GM19025 (cell line): ENCODE measurements around the gene KLF16.
"Not testable (repeated sequence)": the region's sequence is repeated elsewhere in the genome, so short reads cannot be mapped to it uniquely, and the experiment has no call there.

ENCODE experiments used
- ATAC-seq: cut with Tn5 transposase; IDR thresholded peaks from one replicate; pipeline ENCODE4 v1.9.1; 2021; ENCODE audit warnings: mild to moderate bottlenecking, low read depth, moderate library complexity; ENCODE audit not compliant: unreplicated experiment

Gene KLF16

DNA sequence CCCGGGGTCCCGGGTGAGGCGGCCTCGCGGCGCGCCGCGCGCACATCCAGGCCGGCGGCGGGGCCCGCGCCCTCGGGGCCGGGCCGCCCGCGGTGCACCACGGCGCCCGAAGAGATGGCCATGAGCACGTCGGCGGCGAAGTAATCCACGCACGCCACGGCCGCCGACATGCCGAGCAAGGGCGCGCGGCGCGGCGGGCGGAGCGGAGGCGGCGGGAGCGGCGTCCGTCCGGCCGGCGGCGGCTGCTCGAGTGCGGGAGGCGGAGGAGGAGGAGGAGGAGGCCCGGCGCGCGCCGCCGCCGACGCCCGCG lies at the start of gene KLF16:
TSS of gene KLF16 (minus strand) at position 252 of the 310 bp plus-strand sequence. CDS start at position 170, 82 bp downstream.
- no peak for ATAC-seq

DNA sequence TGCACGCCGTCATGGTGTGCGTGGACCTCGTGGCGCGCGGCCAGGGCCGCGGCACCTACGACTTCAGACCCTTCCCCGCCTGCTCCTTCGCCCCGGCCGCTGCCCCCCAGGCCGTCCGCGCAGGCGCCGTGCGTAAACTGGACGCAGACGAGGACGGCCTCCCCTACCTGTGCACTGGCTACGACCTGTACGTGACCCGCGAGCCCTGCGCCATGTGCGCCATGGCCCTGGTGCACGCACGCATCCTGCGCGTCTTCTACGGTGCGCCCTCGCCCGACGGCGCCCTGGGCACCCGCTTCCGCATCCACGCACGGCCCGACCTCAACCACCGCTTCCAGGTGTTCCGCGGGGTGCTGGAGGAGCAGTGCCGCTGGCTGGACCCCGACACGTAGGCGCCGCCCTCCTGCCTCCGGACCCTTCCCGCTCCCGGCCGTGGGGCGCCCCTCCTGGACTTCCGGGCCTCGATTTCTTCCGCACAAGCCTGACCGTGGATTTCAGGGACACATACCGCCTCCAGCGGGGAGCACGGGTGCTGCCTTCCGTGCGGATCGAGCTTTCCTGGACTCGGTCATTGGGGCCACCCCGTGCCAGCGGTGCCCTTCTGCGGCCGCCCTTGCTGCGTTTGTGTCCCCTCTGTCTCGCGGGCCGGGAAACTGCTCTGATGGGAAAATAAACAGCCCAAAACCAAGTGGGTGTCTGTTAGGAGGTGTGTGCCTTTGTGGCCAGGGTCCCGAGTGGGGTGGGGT lies 49.6 kb upstream of the KLF16 start:
- no peak for ATAC-seq

DNA sequence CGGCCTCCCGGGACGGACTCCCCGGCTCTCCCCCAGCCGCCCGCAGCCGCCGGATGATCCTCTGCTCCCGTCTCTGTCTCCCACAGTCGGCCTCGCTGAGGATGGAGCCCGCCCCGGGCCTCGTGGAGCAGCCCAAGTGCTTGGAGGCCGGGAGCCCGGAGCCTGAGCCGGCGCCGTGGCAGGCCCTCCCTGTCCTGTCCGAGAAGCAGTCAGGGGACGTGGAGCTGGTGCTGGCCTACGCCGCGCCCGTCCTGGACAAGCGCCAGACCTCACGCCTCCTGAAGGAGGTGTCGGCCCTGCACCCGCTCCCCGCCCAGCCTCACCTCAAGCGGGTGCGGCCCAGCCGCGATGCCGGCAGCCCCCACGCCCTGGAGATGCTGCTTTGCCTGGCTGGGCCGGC lies 48.6 kb upstream of the KLF16 start:
- ATAC-seq, result no peak

DNA sequence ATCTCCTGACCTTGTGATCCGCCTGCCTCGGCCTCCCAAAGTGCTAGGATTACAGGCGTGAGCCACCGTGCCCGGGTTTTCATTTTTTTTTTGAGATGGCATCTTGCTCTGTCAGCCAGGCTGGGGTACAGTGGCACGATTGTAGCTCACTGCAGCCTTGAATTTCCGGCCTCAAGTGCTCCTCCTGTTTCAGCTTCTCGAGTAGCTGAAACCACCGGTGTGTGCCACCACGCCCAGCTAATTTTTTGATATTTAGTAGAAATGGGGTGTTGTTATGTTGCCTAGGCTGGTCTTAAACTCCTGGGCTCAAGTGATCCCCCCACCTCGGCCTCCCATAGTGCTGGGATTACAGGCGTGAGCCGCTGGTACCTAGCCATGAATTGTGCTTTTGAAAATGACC lies 47.7 kb upstream of the KLF16 start:
- no peak for ATAC-seq

DNA sequence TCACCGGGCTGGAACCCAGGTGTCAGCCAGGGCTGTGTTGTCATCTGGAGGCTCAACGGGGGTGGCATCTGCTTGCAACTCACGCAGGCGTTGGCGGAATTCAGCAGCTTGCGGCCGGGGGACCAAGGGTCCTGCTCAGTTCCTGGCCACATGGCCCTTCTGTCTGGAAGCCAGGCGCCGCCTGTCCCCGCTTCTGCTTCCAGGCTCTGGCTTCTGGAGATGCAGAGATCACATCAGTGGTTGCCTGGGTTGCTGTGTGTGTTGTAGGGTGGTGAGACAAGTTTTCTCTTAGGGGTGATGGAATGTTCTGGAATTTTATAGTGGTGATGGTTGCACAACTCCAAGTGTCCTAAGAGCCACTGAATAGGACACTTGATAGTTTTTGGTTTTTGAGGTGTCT lies 46.8 kb upstream of the KLF16 start:
- no peak for ATAC-seq

DNA sequence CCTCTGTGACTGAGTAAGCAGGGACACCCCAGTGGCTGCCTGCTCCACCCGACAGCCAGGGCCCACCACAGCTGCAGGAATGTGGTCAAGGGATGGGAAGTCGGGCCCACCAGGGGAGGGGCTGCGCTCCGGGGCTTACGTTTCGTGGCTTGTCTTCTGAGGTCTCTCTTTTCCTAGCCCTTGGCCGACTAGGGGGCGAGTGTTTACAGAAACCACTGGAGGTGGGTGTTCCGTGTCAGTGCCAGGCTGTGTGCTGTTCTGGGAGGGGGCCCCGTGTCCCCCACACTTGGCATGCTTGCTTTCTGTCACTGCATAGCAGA lies 46.3 kb upstream of the KLF16 start:
- ATAC-seq, result no peak

DNA sequence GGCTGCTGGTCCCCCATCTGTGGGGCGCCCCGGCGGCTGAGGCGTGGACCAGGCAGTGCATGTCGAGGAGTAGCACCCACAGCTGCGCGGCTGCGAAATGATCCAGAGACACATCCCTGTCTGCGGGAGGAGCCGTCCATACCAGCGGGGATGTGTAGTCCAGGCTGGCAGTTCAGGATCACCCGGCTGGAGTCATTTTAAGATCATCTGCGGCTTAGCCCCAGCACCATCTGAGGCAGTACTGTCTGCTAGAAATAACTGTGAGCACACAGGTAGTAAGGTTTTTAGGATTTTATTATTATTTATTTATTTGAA lies 44.9 kb upstream of the KLF16 start:
- no peak for ATAC-seq

DNA sequence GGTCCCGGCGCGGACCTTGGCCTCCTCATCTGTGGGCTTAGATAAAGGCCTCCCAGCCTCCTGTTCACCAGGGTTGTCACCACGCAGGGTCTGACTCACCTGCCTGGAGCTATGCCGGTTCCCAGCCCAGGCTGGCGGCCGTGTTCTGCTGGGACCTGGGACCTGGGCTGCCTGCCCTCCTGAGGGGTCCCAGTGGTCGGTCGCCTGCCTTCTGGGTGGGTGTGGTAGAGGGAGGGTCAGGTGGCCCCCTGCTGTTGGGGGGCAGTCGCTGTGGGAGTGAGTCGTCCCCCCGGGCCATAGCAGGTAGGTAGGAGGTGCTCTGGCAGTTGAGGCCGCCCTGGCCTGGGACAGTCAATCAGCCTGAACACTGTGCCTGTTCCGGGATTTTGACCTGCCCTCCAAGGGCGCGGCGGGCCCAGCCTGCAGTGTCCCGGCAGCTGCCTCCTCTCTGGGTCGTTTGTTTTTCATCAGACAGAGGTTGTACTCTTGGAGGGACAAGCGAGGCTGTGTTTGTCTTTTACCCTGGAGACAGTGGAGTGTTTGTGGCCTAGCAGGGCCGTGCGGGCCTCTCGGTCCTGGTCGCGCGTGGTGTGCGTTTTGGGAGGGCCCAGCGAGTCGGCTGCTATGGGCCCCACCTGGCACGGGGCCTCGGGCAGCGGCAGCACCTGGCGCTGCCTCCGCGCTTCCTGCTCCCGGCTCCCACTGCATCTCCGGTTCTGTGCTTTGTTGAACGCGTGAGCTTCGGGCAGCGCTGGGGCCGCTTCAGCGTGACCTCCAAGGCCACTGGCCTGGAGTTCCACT lies 44.4 kb upstream of the KLF16 start:
- no peak for ATAC-seq

DNA sequence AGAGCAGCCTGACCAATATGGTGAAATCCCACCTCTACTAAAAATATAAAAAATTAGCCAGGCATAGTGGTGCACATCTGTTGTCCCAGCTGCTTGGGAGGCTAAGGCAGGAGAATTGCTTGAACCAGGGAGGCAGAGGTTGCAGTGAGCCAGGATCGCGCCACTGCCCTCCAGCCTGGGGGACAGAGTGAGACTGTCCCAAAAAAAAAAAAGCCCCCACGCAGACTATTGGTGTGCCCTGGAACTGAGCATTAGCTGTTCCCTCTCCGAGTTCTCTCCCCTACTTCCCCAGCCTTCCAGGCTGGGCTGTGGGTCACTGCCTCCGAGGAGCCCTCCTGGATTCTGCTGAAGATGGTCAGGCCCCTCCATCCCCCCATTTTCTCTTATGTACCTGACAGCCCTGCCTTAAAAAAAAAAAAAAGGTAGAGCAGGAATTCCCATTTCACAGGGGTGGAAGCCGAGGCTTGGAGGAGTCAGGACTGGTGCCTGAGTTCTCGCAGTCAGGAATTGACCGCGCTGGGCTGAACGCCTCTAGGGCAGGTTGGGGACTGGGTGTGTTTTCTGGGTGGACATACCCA lies 43.7 kb upstream of the KLF16 start:
- no peak for ATAC-seq

DNA sequence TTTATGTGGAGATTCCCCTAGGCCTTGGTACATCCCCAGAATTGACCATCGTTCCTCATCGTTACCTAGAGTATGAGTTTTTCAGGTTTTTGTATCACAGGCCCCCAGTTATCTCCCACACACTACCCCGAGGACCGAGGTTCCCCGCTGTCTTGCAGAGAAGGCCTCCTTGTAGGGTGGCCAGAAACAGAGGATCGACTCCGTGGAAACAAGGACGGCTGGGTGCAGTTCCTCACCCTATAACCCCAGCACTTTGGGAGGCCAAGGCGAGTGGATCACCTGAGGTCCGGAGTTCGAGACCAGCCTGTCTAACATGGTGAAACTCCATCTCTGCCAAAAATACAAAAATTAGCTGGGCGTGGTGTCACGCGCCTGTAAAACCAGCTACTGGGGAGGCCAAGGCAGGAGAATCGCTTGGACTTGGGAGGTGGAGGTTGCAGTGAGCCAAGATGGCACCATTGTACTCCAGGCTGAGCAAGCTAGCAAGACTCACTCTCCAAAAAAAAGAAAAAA lies 42.5 kb upstream of the KLF16 start:
- ATAC-seq, result no peak

DNA sequence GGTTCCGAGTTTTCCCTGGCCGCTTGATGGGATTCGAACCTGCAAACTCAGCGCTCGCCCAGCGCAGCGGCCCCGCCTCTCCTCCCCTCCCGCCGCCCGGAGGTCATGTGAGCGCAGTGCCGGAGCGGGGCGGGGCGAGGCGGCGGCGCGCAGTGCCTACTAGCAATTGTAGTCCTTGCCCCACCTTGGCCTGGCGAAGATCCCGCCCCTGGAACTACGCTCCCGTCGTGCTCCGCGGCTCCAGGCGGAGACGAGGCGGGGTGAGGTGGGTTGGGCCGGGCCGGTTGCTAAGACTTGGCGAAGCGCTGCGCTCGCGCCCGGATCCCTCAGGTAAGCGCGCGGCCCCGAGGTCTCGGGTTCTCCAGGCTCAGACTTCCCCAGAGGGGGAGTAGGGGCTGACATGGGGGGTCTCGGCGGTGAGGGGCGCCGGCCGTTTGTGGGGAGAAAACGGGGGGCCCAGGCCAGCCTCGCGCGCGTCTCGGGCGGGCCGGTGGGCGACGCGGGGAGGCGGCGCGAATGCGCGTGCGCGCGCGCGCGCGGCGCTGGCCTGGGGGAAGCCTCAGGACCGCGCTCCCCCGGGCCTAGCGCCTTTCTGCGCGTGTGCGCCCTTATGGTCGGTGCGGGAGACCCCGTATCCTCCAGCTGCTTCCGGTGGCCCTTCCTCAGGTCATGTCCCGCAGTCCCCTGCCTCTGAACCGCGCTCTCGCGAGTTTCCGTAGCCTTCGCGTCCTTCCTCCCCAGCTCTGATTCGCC lies 41.9 kb upstream of the KLF16 start, which contains the start of the genes ADAT3 and SCAMP4:
TSS of gene ADAT3 (plus strand) at position 290 of the 753 bp plus-strand sequence. CDS start 6,649 bp downstream, outside the sequence.
TSS of gene SCAMP4 (plus strand) at position 290 of the 753 bp plus-strand sequence. CDS start 9,621 bp downstream, outside the sequence.
- peak; percentile 72 for ATAC-seq

DNA sequence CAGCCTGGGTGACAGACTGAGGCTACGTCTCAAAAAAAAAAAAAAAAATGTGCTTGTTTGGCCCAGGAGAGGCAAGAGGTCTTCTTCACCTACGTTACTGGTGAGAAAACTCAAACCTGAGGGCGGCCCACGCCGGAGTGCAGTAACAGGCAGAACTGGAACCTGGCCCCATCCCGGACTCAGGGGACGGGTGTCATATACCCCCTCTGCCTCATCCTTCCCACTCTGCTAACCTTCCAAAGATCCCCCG lies 41.4 kb upstream of the KLF16 start:
- ATAC-seq, result no peak

DNA sequence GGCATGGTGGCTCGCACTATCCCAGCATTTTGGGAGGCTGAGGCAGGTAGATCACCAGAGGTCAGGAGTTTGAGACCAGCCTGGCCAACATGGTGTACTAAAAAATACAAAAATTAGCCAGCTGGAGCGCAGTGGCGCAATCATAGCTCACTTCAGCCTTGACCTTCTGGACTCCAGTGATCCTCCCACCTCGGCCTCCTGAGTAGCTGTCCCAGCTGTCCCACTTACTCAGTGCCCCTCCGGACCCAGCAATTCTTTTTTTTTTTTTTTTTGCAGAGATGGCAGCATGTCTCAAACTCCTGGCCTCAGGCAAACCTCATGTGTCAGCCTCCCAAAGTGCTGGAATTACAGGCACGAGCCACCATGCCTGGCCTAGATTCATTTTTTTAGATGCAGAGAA lies 39.5 kb upstream of the KLF16 start:
- no peak for ATAC-seq

DNA sequence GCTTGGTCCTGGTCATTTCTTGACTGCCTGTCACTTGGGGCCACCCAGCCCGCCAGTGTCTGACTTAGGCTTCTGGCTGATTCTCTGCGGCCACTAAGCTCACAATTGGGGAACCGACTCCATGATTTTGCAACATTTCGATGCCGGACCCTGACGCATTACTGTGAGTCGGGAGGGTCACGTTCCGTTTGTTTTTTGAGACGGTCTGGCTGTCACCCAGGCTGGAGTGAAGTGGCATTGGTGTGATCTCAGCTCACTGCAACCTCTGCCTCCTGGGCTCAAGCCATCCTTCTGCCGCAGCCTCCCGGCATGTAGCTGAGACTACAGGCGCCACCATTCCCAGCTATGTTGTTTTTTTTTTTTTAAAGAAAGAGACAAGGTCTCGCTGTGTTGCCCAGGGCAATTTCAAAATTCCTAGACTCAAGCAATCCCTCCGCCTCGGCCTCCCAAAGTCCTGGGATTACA lies 38.6 kb upstream of the KLF16 start:
- no peak for ATAC-seq

DNA sequence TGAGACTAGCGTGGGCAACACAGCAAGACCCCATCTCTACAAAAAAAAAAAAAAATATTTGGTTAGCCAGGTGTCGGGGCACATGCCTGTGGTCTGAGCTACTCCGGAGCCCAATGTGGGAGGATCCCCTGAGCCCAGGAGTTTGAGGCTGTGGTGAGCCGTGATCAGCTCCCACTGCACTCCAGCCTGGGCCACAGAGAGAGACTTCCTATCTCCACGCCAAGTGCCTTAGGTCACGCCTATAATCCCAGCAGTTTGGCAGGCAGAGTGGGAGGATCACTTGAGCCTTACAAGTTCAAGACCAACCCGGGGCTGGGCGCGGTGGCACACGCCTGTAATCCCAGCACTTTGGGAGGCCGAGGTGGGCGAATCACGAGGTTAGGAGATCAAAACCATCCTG lies 33.1 kb upstream of the KLF16 start:
- ATAC-seq, result no peak

DNA sequence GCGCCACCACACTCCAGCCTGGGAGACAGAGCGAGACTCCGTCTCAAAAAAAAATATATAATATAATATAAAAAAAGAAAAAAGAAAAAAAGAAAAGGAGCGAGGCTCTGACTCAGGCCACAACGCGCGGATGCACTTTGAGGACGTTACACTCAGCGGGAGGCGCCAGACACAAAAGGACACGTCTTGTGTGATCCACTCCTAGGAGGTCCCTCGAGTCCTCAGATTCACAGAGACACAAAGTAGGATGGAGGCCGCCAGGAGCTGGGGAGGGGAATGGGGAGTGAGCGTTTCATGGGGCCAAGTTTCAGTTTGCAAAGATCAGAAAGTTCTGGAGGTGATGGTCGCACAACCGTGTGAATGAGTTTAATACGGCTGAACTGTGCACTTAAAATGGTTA lies 30.4 kb upstream of the KLF16 start:
- ATAC-seq, result no peak

DNA sequence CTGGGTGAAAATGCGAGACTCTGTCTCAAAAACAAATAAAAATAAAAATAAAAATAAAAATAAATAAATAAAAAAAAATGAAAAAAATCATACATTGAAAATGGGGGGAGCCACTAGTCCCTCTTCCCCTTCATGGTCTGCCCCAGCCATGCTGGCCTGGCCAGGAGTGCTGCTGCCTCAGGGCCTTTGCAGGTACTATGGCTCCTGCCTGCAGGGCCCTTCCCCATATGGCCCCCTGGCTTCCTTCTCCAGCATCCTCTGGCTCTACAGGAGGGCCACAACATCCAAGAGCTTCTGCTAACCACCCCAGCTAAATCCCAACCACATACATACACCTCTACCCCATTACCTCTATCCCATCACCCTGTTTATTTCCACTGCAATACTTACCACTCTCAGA lies 26.5 kb upstream of the KLF16 start:
- no peak for ATAC-seq

DNA sequence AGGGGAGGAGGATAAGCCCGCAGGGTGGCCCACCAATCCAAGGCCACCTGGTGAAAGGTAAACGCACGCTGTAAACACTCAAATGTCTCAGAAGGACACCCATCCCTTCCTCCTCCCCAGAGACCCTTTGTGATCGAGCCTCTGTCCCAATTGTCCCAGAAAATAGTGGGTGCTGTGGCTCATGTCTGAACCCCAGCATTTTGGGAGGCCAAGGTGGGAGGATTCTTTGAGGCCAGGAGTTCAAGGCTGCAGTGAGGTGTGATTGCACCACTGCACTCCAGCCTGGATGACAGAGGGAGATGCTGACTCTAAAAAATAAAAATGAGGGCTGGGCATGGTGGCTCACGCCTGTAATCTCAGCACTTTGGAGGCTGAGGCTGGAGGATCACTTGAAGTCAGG lies 25.0 kb upstream of the KLF16 start:
- ATAC-seq, result no peak

DNA sequence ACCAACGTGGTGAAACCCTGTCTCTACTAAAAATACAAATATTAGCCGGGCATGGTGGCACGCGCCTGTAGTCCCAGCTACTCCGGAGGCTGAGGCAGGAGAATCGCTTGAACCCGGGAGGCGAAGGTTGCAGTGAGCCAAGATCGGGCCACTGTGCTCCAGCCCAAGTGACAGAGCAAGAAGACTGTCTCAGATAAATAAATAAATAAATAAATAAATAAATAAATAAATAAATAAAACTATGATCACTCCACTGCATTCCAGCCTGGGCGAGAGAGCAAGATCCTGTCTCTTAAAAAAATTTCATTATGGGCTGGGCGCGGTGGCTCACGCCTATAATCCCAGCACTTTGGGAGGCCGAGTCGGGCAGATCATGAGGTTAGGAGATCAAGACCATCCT lies 23.0 kb upstream of the KLF16 start:
- ATAC-seq, result not testable (repeated sequence)

DNA sequence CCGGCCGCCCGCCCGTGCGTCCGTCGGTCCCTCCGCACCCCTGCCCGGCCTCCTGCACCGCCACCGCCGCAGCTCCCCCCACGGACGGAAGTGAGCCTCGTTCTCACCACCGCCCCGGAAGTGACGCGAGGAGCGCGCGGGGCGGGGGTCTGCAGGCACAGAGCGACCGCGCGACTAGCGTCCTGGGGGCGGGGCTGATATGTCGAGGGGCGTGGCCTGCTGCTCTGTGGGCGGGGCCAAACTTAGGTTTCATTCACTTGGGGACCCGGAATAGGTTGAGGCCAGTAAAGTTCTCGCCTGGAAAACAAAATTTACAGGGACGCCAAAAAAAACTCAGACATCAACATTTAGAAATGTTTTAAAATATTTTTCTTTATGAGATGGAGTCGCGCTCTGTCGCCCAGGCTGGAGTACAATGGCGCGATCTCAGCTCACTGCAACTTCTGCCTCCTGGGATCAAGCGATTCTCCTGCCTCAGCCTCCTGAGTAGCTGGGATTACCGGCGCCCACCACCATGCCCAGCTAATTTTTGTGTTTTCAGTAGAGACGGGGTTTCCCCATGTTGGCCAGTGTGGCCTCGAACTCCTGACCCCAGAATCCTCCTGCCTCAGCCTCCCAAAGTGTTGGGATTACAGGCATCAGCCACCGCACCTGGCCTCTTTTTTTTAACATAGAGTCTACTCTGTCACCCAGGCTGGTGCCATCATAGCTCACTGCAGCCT lies 22.2 kb upstream of the KLF16 start, which contains the start of gene ABHD17A:
TSS of gene ABHD17A (minus strand) at position 99 of the 722 bp plus-strand sequence. CDS start 3,930 bp downstream, outside the sequence.
- ATAC-seq, result peak; percentile 80
